ENCODE data around the gene LSM11.
A peak's percentile ranks its signal among the peaks of the same experiment; 100 is the strongest.

LSM11 gene

GRCh38 chr5:157756122-157756521, 12.6 kb downstream of the LSM11 start:
- Histone ChIP-seq H3K36me3 (ENCODE audit: control insufficient read depth, insufficient read depth, low read length) (peaks cover 6% of the 10 kb centered on the region), H3K4me3 (replicated peaks; ENCODE audit: low read depth, low read length) (no peak overlapping the region), H3K27me3 (replicated peaks; ENCODE audit: control insufficient read depth, insufficient read depth, low read length) (no peaks in the 10 kb centered on the region)
- DNase-seq (ENCODE audit: extremely low read depth, insufficient read length), result no peak
- no peak for TF ChIP-seq CTCF (IDR thresholded peaks at IDR 0.05; ENCODE audit: insufficient read depth, low read length, poor library complexity, severe bottlenecking)

GRCh38 chr5:157758706-157759105, 15.2 kb downstream of the LSM11 start:
- DNase-seq (ENCODE audit: extremely low read depth, insufficient read length), result no peak
- H3K27me3 ChIP-seq (replicated peaks; ENCODE audit: control insufficient read depth, insufficient read depth, low read length), result no peaks in the 10 kb centered on the region
- H3K36me3 ChIP-seq (ENCODE audit: control insufficient read depth, insufficient read depth, low read length), result peaks cover 6% of the 10 kb centered on the region
- no peak overlapping the region for H3K4me3 ChIP-seq (replicated peaks; ENCODE audit: low read depth, low read length)
- TF ChIP-seq CTCF (IDR thresholded peaks at IDR 0.05; ENCODE audit: insufficient read depth, low read length, poor library complexity, severe bottlenecking), result no peak

GRCh38 chr5:157761690-157762621, 18.4 kb downstream of the LSM11 start:
- no peak overlapping the region for H3K4me3 ChIP-seq (replicated peaks; ENCODE audit: low read depth, low read length)
- H3K36me3 ChIP-seq (ENCODE audit: control insufficient read depth, insufficient read depth, low read length), result no peaks in the 10 kb centered on the region; the same call in none of the 2 replicates
- peak; percentile 76 for TF ChIP-seq CTCF (IDR thresholded peaks at IDR 0.05; ENCODE audit: insufficient read depth, low read length, poor library complexity, severe bottlenecking)
- H3K27me3 ChIP-seq (replicated peaks; ENCODE audit: control insufficient read depth, insufficient read depth, low read length), result no peaks in the 10 kb centered on the region
- no peak for DNase-seq (ENCODE audit: extremely low read depth, insufficient read length)

- TF ChIP-seq CTCF (IDR thresholded peaks at IDR 0.05; ENCODE audit: insufficient read depth, low read length, poor library complexity, severe bottlenecking), result no peak
- DNase-seq (ENCODE audit: extremely low read depth, insufficient read length), result no peak
- Histone ChIP-seq H3K4me3 (replicated peaks; ENCODE audit: low read depth, low read length) (no peak overlapping the region), H3K27me3 (replicated peaks; ENCODE audit: control insufficient read depth, insufficient read depth, low read length) (no peaks in the 10 kb centered on the region), H3K36me3 (ENCODE audit: control insufficient read depth, insufficient read depth, low read length) (no peaks in the 10 kb centered on the region; the same call in none of the 2 replicates)
Observed at GRCh38 chr5:157764531-157764930, 21.0 kb downstream of the LSM11 start.

- Histone ChIP-seq H3K27me3 (replicated peaks; ENCODE audit: control insufficient read depth, insufficient read depth, low read length) (no peaks in the 10 kb centered on the region), H3K4me3 (replicated peaks; ENCODE audit: low read depth, low read length) (no peak overlapping the region), H3K36me3 (ENCODE audit: control insufficient read depth, insufficient read depth, low read length) (no peaks in the 10 kb centered on the region)
- DNase-seq (ENCODE audit: extremely low read depth, insufficient read length), result no peak
- no peak for TF ChIP-seq CTCF (IDR thresholded peaks at IDR 0.05; ENCODE audit: insufficient read depth, low read length, poor library complexity, severe bottlenecking)
Observed at GRCh38 chr5:157766442-157766841, 22.9 kb downstream of the LSM11 start.

Measured in GM06990 (cell line).